Muscle of back (tissue), 13 donors: Measurements from ENCODE around the gene HOXA6. TPM values are rescaled to one million over a fixed set of nuclear protein-coding genes. Genes with fewer than 3 reads are reported as not detected.

ENCODE experiments used
- DNase-seq, 3 donors: peaks; one replicate each; pipeline versions ENCODE4 v3.0.0 to v3.0.0-alpha.2; 2013
- long read RNA-seq, 9 donors: transcript quantifications; one replicate each; lab custom pipeline, GENCODE V29; 2026
- polyA plus RNA-seq, 10 donors: library from polyadenylated mRNA; unstranded; fragments of 120-200 nt; gene quantifications; one replicate each; pipeline ENCODE4 v1.2.1, GENCODE V29; 2013; ENCODE audit not compliant: insufficient read length in 10 of 10

Gene HOXA6
- polyA plus RNA-seq, result 1 to 10 TPM in 5 of 10 donors, under 1 TPM in 5; 0.27 to 7.4 (median 2.3) TPM
- long read RNA-seq, donor 1, result 0 reads
- long read RNA-seq, donor 2, partial matches to known transcripts, result 0 of 3 reads
- long read RNA-seq, donor 2, other reads (novel, unspliced or antisense), result 0 of 3 reads
- long read RNA-seq, donor 3, result 0 reads
- long read RNA-seq, donor 4, partial matches to known transcripts, result 0 of 1 reads
- long read RNA-seq, donor 4, other reads (novel, unspliced or antisense), result 0 of 1 reads
- long read RNA-seq, donor 5, partial matches to known transcripts, result 0 of 2 reads
- long read RNA-seq, donor 5, other reads (novel, unspliced or antisense), result 0 of 2 reads
- long read RNA-seq, donor 6, result 0 reads
- long read RNA-seq, donor 7, result 0 reads
- long read RNA-seq, donor 8, partial matches to known transcripts, result 0 of 1 reads
- long read RNA-seq, donor 8, other reads (novel, unspliced or antisense), result 0 of 1 reads
- long read RNA-seq, donor 9, partial matches to known transcripts, result 0 of 1 reads
- long read RNA-seq, donor 9, other reads (novel, unspliced or antisense), result 0 of 1 reads

GRCh38 chr7:27147199-27148030, at the start of gene HOXA6:
Gene HOXA6 (minus strand): TSS chr7:27147774. CDS start chr7:27147749, 25 bp downstream.
- DNase-seq, result peak in 1 of 3 donors; percentile 85

- DNase-seq, result peak; percentile 72 to 92 (median 84)
These were observed 48.8 kb upstream of the HOXA6 start for GRCh38 chr7:27196287-27196767.

- DNase-seq, result peak in 2 of 3 donors; percentile 6 to 42
These were observed 47.3 kb upstream of the HOXA6 start for GRCh38 chr7:27194686-27195379.

GRCh38 chr7:27194002-27194352, 46.4 kb upstream of the HOXA6 start:
- no peak for DNase-seq

GRCh38 chr7:27193335-27194001, 45.9 kb upstream of the HOXA6 start:
- peak in 1 of 3 donors; percentile 69 for DNase-seq

GRCh38 chr7:27192546-27193334, 45.2 kb upstream of the HOXA6 start:
- peak in 1 of 3 donors; percentile 64 for DNase-seq

GRCh38 chr7:27191833-27192545, 44.4 kb upstream of the HOXA6 start:
- peak in 1 of 3 donors; percentile 45 for DNase-seq

- DNase-seq, result peak in 1 of 3 donors; percentile 13
These were observed 43.7 kb upstream of the HOXA6 start for GRCh38 chr7:27191161-27191731.

- DNase-seq, result no peak
These were observed 42.6 kb upstream of the HOXA6 start for GRCh38 chr7:27189997-27190748.

GRCh38 chr7:27189295-27189996, 41.9 kb upstream of the HOXA6 start:
- no peak for DNase-seq

- DNase-seq, result peak in 1 of 3 donors; percentile 72
These were observed 41.1 kb upstream of the HOXA6 start for GRCh38 chr7:27188386-27189294.

GRCh38 chr7:27187475-27188385, 40.2 kb upstream of the HOXA6 start:
- no peak for DNase-seq

GRCh38 chr7:27186668-27187474, 39.3 kb upstream of the HOXA6 start:
- DNase-seq, result no peak

GRCh38 chr7:27185854-27186667, 38.5 kb upstream of the HOXA6 start:
- no peak for DNase-seq
